ENCODE results near the gene ALLC.
"Not testable (repeated sequence)": the region's sequence is repeated elsewhere in the genome, so short reads cannot be mapped to it uniquely, and the experiment has no call there.

Gene ALLC

DNA sequence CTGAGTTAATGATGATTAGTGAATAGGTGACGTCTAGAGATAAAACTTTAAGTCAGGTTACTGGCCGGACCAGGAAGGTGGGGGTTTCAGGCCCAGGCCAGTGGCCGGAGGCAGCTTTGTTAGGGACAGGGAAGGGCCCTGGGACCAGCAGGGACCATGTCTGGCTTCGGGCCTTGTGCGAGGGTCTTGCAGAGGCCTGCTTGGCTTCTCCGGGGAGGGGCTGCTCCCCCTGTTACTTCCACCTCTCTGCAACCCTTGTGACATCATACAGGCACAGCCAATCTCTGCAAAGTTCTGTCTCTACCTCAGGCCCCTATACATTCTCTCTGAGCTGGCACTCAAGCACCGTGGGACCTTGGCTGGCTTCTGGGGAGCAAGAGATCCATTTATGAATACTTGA lies at the start of gene ALLC:
ALLC (plus strand) TSS at position 320 of the 400 bp plus-strand sequence. CDS start 12,958 bp downstream, outside the sequence.
- no peak for DNase-seq

GRCh38 chr2:3608373-3609278 lies 49.4 kb upstream of the ALLC start:
- DNase-seq: no peak

GRCh38 chr2:3609279-3609673 lies 48.7 kb upstream of the ALLC start:
- not testable (repeated sequence) for DNase-seq

DNA sequence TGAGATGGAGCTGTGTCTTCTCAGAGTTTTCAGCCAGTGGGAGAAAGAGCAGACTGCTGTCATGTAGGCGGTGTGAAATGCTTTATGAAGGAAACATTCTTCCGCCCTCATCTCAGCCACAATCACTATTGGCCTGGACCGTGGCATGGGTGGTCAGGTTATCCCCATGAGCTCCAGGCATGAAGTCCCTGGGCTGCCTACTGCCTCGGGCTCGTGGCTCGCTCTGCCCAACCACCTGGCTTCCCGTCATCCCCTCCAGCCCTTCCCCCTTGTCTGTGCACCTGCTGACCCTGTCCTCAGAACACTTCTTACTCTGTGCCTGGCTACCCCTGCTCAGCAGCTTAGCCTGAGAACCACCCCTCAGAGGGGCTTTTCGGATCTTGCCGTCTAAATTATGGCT lies 47.6 kb upstream of the ALLC start:
- DNase-seq: no peak

GRCh38 chr2:3610881-3611505 lies 47.0 kb upstream of the ALLC start:
- DNase-seq: no peak

DNA sequence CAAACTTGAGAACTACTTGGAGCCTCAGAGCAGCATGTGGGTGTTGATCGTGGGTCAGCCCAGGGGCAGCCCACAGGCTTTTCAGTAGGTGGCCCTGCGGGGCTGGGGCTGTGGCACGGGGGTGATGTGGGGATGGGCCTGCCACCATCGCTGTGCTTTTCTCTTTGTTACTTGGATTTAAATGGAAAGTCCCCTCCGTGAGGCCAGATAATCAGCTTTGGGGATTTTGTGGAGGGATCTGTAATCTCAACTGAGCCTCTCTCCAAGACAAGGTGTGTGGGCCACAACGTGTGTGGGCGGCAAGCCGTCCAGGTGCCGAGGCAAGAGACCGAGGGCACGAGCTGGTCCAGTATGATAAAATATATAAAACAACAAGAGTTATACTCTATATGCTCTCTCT lies 46.4 kb upstream of the ALLC start:
- DNase-seq: no peak

GRCh38 chr2:3612639-3613523 lies 45.1 kb upstream of the ALLC start:
- no peak for DNase-seq

GRCh38 chr2:3613524-3613905 lies 44.5 kb upstream of the ALLC start:
- no peak for DNase-seq

GRCh38 chr2:3614743-3615142 lies 43.3 kb upstream of the ALLC start:
- not testable (repeated sequence) for DNase-seq

DNA sequence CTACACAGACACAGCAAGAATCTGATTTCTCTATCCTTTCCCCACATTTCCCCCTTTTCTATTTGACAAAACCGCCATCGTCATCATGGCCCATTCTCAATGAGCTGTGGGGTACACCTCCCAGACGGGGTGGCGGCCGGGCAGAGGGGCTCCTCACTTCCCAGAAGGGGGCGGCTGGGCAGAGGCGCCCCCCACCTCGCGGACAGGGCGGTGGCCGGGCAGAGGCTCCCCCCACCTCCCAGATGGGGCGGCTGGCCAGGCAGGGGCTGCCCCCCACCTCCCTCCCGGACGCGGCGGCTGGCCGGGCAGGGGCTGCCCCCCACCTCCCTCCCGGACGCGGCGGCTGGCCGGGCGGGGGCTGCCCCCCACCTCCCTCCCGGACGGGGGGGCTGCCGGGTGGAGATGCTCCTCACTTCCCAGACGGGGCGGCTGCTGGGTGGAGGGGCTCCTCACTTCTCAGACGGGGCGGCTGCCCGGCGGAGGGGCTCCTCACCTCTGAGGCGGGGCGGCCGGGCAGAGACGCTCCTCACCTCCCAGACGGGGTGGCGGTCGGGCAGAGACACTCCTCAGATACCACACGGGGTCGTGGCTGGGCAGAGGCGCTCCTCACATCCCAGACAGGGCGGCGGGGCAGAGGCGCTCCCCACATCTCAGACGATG lies 42.3 kb upstream of the ALLC start:
- not testable (repeated sequence) for DNase-seq

DNA sequence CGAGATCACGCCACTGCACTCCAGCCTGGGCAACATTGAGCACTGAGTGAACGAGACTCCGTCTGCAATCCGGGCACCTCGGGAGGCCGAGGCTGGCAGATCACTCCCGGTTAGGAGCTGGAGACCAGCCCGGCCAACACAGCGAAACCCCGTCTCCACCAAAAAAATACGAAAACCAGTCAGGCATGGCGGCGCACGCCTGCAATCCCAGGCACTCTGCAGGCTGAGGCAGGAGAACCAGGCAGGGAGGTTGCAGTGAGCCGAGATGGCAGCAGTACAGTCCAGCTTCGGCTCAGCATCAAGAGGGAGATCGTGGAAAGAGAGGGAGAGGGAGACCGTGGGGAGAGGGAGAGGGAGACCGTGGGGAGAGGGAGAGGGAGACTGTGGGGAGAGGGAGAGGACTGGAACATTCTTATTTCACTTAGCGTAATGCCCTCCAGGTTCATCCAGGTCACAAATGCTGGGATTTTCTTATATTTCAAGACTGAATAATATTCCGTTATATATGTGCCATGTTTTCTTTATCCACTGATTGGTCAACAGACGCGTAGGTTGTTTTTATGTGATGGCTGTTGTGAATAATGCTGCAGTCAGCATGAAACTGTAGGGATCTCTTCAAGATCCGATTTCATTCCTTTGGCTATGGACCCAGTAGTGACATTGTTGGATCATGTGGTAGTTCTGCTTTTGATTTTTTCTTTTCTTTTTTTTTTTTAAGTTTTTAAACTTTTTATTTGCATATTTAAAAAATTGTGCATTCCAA lies 41.4 kb upstream of the ALLC start:
- DNase-seq: not testable (repeated sequence)

- no peak for DNase-seq
These were observed 40.7 kb upstream of the ALLC start for GRCh38 chr2:3617198-3617890.

- no peak for DNase-seq
These were observed 39.6 kb upstream of the ALLC start for GRCh38 chr2:3618367-3618766.

- no peak for DNase-seq
These were observed 39.0 kb upstream of the ALLC start for GRCh38 chr2:3619033-3619432.

GRCh38 chr2:3619661-3620060 lies 38.3 kb upstream of the ALLC start:
- DNase-seq: not testable (repeated sequence)

DNA sequence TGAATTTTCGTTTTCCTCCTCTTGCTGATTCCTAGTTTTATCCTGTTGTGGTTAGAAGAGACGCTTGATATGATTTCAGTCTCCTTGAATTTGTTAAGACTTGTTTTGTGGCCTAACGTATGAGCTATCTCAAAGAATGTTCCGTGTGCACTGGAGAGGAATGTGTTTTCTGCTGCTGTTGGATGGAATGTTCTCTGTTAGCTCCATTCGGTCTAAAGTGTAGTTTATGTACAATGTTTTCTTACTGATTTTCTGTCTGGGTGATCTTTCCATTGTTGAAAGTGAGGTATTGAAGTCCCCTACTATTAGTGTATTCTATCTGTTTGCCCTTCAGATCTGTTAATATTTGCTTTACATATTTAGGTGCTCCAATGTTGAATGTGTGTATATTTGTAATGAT lies 37.2 kb upstream of the ALLC start:
- no peak for DNase-seq

DNA sequence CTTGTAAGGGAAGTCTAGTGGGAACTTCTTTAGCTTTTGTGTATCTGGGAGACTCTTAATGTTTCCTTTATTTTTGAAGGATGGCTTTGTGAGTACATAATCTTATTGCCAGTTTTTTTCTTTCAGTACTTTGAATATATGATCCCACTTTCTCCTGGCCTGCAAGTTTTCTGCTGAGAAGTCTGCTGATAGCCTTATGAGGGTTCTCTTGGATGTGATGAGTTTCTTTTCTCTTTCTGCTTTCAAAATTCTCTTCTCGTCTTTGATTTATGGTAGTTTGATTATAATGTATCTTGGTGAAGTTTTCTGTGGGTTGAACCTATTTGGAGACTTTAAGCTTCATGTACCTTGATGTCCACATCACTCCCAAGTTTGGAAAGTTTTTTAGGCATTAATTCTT lies 35.0 kb upstream of the ALLC start:
- DNase-seq: no peak

DNA sequence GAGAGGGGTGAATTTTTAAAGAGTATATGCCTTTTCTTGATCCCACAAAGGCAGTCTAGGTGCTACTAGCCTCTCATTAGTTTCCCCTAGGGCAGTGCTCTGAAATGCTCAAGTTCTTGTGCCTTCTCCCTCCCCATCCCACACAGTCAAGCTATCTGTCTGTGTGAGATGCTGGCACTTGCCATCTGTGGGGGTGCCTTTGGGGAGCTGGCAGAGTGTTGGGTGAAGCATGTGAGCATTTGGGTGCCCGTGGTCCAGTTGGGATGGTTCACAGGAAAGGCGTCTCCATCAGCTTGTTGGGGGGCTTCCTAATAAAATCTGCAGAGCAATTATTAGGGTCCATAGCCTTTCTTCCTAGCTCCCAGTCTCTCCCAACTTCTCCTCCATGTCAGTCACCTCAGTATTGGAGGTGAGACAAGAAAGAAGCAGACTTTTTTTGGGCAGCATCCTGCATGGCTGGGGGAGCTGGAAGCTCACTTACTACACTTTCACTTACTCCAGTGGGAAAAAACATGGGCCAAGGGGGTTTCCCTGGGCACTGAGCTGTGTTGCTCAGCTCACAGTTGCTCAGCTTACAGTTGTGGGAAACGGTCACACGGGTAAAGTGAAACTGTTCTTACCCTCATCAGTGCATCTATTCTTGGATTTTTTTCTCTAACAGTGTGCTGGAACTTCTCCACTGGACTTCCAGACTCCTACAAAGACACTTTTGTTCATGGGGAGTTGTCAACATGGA lies 33.8 kb upstream of the ALLC start:
- DNase-seq: no peak

DNA sequence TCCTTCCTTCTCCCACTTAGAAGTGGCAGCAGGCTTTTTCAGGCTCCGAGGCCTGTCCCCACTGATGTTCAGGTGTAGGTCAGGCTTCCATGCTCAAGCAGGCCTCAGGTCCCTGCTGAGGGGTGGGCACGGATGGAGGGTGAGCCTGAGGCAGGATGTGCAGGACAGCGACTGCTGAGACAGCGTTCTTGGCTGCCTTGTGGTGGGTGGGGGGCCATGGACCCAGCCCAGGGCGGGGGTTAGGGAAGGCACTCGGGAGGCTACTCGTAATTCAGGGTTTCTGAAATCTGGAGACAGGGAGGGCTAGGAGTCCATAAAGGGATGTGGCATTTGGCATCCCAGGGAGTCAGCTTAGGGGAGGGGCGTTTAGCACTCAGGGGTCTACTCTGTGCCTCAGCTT lies 32.8 kb upstream of the ALLC start:
- no peak for DNase-seq

- DNase-seq: no peak
These were observed 31.7 kb upstream of the ALLC start for GRCh38 chr2:3626118-3626811.
